Activated naive CD4-positive, alpha-beta T cell treated with Interleukin-2 at 50 U/mL for 16 hours (primary cell): ENCODE results near the gene LASP1.

Source experiments
- DNase-seq: peaks from one replicate; pipeline ENCODE4 v3.0.0-alpha.2; 2020

Gene LASP1

DNA sequence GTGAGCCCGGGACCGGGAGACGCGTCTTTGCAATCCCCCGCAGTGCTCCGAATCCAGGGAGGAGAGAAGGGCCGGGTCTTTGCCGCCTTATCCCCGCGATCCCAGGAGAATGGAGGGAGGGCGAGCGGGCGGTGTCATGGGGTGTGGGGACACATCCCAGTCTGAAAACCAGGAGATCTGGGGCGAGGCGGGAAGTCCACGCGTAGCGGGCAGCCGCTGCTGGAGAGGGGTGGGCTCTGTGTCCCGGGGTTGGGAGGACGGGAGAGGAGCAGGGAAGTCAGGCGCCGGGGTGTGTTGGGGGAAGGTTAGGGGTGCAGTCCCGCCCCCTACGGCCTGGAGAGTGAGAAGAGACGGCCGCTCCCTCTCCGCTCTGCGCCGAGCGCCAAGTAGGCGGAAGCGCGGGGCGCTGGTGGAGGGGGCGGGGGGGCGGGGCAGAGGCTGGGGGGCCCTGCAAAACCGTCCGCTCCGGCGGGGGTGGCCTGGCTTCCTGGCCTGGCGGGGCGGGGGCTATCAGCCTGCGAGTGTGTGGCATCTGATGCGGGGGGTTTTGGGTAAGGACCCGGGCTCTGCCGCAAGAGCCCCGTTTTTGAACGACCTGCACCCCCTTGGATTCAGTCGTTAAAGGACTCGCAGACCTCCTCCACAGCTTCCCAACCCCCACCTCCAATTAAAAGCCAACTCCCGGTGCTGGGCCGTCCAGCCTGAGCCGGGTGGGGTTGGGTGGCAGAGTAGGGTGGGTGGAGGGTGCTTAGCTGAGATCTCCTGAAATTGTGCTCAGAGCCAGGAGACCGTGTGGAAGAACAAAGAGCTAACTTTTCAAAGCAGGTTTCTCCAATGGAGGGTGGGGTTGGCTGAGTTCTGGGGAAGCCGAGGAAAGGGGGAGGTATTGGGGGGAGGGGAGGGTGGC, 654 bp downstream of the LASP1 start:
- peak; percentile 71 for DNase-seq

DNA sequence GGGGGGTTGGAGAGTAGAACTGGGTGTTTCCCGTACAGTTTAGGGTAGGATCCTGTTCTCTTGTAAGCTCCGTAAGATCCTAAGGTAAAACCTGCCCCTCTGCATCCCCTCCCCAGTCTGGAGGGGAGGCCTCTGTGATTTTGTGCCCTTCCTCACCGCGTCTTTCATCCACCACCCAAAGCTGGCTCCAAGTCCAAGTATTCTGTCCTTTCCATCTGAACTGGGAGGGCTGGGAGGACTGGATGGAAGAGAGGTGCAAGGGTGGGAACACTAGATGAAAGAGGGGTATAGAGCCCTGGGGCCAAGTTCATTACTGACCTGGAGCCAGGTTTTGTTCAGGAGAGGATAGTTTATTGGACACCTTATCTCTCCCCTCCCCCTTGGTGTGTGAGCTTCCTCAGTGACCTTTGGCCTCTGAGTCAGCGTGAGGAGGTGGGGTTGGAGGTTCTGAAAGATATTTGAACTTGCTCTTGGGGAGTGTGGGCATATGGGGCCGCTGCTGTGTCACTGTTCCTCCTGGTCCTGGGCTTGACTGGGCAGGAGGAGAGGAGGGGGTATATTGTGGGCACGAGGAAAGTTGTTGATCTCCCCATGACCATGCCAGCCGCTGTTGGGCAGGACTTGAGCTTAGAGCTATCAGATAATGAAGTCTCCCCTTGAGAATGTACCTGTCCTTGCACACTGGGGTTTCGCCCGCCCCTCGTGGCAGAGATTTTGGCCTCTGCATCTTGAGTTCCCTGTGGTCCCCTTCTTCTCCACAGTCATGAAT, 1.6 kb downstream of the LASP1 start:
- peak; percentile 82 for DNase-seq

DNA sequence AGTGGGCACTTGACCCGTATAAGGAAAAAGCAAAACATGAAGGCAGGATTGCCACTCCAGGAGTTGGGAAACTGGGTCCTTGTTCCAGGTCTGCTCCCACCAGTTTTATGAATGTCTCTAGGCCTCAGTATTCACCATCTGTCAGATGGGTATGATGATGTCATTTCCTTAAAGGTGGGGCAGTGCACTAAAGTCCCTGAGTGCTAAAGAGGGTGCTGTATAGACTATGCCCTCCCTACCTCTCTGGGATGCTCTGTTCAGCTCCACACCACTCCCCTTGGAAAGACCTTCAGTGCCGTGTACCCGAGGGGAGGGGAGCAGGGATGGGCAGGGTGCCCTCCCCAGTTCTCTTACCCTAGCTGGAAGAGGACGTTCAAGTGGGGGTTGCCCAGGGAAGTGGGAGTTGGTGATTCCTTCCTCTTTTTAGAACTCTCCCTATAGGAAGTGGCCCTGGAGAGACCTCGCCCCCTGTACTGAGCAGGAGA, 2.2 kb downstream of the LASP1 start:
- no peak for DNase-seq

DNA sequence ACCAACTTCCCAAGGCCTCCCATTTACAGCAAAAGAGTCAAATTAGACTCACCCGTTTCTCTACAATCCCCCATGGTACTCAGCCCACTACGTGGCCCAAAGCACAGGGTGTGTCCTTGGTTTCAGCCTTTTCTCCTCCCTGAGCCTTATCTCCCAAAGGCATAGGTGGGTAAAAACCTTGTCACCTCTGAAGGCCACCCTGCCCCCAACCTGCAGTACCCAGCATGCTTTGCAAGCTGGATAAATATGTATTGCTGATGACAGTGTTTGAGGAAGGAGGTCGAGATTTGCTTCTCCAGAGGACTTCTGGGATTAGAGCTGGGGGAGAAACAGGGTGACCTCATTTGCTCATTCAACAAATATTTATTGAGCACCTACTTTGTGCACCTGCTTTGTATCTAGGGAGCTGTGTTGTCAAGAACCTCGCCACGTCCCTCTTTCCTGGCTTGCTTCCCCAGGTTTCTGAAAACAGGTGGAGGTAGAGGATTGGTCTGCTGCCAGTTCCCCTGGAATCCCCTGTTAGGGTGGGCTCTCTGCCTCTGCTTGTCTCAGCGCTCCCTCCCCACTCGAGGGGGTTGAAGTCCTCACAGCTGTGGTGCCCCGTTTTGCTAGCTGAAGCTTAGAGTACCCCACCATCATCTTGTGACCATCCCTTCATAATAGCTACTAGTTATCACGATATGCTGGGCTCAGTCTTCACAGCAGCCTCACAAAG, 3.0 kb downstream of the LASP1 start:
- DNase-seq: no peak

DNA sequence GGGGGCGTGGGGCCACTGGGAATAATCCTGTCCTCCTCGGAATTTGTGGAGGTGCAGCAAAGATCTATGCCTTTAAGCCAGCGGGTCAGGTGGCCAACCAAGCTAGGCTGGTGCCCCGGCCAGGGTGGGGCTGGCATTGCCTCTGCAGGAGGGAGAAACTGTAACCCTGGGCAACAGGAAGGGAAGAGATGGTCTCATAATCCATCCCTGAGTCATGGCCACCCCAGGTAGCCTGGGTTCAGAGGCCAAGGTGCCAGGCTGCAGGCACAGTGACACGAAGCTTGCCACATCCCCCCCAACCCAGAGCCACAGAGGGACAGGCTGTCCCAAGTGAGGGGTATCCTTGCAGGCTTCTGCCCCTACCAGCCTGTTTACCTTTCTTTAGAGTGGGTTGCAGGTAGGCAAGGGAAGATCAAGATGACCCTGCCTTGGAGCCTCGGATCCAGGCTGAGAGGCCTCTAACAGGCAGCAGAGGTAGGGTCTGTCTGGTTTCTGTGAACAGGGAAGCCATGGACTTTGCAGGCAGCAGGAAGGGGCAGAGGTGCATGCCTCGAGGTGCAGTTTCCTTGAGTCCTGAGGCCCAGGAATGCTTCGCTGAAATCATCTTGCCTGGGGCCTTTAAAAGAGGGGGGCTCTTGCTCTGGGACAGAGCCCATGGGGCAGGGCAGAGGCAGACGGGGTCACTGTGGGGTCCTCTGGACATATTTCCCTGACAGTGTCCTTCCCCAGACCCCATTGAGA, 4.0 kb downstream of the LASP1 start:
- DNase-seq: no peak

DNA sequence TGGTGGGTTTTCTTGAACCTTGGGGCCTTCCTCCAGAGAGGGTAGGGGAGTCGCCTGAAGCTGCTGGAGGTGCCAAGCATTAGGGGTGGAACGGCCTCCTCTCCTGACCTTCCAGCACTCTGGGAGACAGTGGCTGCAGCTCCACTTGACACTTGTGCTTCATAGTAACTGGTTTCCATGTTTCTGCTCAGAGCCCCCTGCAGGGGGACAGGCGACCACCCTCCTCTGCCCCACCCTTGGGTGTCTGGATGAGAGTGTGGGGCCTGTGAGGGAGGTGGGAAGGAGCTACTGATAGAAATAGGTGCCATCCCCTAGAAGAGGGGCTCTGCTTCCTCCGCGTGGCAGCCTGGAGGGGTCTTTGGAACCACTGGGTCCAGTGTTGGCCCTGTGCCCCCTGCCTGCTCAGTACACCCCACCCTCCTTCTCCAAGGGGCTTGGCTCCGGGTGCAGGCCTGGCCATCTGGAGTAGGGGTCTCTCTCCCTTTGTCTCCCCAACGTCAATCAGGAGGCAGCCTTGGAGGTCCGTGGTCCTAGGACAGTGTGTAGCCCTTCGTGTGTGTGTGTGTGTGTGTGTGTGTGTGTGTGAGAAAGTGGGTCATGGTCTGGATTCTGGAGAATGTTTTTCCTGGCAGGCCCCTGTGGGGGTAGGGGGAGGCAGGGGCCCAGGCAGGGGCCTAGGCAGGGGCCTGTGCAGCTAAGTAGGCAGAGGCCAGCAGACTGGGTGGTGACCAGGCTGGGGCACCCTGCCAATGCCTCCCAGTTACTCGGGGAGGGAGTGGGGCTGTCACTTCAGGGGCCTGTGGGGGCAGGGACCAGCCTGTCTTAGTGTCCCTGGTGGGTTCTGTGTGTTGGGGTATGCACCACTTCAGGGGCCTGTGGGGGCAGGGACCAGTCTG, 4.9 kb downstream of the LASP1 start:
- no peak for DNase-seq

DNA sequence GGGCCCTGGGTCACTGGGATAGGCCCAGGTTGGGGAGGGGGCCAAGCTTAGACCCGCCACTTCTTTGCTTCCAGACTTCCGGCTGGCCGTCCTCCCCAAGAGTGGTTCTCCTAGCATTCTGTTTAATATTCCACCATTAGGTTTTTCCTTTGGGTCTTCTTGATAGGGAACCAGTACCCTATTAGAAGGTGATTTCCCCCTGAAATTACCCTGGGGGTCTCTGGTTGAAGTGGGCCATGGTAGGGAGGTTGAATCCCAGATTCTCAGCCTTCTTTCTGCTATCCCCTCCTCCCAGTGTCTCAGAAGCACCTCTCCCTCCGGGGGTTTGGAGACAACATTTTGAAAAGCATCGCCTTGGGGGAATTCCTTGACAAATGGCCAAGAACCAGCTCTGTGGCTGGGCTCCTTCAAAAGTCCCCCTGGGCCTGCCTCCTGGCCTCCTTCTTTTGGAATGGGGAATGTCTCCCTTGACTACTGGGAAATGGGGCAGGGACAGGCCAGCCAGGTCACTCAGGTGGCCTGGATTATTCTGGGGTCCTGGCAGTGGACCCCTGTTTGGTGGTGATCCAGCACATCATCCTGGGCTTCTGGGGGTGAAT, 5.7 kb downstream of the LASP1 start:
- no peak for DNase-seq

DNA sequence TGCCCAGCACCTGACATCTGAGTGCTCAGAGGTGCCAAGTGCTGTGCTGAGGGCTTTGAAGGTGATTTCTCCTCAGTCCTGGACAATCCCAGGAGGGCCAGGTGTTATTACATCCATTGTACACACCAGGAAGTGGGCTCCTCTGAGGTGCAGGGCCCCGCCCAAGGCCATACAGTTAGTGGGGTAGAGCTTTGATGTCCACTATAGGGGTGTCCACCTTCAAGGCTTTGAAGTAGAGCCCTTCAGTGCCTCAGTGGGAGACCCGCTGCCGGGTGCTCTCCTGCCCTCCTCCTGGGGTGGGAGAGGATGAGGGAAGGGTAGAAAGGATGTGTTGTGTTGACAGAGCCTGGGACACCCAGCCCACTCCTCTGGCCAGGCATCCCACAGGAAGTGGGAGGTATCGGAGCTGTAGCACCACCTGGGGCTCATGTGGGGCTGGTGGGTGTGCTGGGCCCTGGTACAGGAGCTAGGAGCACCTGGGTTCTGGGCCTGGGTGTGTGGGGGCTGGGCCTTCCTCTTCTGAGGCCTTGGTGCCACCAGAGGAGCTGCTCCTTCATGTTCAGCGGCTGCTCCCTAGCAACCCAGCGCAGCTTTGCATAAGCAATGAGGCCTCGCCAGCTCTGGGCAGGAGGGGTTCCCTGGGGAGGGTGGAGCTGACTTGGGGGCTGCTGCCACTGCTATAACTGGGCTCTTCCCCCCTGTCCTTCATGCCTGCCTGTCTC, 7.4 kb downstream of the LASP1 start:
- no peak for DNase-seq

DNA sequence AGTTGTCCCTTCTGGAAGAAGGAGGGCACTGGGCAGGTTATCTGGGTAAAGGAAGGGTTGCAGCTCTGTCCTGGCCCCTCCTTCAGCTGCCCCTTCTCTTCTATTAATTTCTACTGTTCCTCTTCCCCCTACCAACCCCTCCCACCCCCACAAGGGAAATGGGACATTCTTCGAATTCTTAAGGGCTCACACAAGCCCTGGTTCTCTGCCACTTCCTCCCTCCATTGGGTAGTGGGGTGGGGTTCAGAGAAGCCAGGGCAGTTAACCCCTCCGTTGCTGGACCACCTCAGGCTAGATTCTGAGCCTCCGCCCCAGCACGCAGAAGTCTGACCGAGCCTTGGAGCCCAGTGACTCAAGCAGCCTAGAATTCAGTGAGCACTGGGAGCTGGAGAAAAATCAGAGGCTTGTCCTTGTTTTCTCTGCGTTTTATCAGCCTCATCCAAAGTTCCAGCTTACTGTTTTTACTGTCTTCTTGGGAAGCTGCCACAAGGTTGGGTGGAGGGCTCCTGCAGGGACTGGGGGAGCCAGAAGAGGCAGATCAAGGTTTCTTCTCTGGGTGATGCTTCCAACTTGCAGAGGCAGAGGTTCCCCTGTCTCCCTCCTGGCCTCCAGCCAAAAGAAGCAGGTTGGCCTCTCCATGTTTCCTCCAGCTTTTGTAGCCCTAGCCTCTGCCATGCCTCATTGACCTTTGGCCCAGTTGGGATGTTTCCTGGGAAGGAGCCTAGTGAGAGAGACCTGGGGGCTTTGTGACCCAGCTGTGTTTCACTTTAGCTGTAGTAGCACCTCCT, 10.2 kb downstream of the LASP1 start:
- no peak for DNase-seq

DNA sequence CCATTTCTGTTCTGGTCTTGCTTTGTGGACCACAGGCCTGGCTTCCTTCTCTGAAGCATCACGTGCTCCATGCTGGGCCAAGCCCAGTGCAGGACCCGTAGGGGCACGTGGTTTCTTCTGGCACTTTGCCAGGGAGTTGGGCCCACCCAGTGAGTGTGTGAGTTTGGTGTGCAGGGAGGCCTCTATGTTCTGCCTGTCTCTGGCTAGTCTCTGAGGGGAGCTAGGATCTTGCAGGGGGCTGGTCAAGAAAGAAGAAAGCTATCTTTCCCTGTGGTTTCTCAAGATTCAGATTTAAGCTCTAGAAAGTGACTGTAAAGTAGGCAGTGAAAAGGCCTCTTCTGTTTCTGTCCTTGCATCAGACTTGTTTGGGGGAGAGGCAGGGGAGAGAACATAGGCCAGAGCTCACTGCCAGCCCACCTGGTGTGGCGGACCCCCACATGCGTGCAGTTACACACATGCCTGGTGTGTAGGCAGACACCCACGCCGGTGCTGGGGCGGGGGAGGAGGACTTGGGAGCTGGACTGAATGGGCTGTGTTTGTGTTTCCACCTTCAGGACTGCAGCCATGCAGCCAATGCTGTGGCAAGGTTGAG, 11.8 kb downstream of the LASP1 start:
- DNase-seq: peak; percentile 38

DNA sequence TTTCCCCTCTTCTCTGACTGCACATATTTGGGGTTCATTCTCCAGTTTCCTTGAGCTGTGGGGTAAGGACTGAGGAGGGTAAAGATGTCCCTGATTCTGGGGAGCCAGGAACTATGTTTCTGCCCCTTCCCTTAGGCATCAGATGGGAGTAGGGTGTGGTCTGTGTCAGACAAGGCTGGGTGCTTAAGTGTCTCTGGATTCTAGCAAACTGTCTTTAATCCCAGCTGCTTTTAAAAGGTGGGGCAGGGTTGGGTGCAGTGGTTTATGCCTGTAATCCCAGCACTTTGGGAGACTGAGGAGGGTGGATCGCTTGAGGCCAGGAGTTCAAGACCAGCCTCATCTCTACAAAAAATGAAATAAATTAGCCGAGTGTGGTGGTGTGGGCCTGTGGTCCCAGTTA, 13.0 kb downstream of the LASP1 start:
- DNase-seq: no peak

DNA sequence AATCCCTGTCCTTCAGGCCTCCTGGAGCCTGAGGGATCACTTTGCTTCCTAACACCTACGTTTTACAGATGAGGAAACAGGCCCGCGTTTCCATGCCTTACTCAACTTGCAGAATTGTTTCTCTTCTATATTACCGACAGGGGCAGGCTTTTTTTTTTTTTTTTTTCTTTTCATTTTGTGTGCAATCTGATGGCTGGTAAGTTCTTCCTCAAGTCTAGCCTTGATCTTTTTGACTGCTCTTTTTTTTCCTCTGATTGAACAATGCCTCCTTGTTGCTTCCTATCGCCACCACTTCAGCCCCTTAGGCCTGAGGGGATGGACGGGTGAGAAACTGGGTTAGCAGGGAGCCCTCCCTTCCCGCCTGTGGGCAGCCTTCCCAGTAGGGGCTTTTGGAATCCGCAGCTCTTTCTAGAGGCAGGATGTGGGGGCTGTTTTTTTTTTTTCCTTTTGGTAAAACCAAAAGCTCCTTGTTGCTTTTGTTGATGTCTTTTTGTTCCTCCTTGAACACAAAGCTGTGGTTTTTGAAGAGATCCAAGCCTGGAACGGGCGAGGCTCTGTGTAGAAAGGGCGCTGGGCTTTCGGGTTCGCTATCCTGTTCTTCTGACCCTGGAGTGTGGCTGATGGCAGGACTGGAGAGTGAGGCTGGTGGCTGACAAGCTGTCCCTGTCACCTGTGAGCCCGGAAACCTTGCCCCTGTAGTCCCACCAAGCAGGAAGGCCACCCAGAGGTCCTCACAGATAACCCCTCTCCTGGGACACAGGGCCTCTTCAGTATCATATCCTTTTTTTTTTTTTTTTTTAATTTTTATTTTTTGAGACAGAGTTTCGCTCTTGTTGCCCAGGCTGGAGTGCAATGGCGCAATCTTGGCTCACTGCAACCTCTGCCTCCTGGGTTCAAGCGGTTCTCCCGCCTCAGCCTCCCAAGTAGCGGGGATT, 14.0 kb downstream of the LASP1 start:
- no peak for DNase-seq

DNA sequence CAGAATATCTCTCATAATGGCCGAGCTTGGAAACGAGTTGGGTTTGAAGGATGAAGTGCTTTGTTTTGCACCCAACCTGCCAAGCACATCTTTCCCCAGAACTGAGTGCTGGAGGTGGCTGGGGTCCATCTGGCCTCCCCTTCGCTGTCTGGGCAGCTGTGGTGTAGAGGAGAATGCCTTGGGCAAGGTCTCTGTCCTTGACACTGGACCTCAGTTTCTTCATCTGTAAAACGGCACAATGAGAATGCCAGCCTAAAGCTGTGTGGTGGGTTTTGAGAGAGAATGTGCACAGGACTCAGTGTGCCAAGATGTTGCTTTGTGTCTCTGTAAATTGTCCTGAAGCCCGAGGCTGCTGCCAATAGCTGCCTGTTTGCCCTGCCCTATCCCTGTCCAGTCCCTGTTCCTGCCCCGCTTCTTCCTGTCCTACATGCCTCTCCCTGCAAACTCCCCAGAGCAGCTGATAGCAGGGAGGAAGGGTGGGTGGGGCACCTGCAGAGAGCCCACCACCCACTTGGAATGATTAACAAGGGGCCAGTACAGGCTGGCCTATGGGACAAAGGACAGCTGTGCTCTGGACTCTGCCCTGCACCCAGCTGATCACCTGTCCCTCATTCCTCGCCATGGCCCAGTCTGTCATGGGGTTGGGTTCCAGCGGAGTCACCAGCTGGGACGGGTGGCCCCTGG, 15.3 kb downstream of the LASP1 start:
- no peak for DNase-seq

DNA sequence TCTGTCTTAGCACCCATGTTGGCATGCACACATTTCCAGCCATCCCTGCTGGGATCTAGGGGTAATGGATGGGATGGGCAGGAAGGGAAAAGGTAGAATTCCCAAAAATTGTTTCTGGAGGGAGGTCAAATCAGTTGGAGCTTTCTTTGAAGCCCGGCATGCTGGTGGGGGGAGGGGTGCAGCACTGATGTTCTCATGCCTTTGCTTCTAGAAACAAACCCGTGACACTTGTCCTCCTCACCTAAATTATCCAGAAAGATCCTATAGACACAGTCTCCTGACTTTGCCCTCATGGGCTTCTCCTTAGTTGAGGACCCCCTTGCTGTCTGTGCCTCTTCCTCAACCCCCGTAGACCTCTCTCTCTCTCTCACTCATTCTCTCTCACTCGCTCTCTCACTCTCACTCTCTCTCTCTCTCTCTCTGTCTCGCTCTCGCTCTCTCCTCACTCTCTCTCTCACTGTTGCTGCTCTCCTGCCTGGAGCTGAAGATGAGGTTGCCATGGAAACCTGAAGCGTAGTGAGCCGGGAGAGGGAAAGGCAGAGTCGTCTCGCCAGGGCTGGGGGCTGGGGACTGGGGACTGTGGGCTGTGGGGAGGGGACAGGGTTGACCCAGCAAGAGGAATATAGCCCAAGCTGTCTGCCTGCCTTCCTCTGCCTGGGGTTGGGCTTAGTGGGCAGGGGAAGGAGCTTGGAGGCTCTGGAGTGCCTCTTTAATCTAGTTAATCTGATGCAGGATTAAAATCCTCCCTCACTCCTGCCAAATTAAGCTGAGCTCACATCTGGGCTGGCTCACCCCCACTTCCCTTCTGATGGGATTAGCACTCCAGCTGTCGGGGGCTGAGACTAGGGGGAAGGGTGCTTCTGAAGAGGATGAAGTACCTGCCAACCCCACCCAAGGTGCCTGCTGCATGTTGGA, 16.1 kb downstream of the LASP1 start:
- no peak for DNase-seq

DNA sequence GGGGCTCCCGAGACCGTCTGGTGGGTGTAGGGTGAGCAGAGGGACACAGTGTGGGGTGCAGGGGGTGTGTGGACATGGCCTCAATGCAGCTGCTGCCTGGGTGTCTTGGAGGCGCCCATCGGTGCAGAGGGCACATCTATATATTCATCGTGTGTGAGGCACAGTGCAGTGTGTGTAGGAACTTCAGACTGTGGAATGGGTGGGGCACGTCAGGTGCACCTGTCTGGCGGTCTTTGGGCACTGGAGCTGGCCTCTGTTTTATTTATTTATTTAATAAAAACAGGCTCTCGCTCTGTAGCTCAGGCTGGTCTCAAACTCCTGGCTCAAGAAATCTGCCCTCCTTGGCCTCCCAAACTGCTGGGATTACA, 16.8 kb downstream of the LASP1 start:
- DNase-seq: no peak

DNA sequence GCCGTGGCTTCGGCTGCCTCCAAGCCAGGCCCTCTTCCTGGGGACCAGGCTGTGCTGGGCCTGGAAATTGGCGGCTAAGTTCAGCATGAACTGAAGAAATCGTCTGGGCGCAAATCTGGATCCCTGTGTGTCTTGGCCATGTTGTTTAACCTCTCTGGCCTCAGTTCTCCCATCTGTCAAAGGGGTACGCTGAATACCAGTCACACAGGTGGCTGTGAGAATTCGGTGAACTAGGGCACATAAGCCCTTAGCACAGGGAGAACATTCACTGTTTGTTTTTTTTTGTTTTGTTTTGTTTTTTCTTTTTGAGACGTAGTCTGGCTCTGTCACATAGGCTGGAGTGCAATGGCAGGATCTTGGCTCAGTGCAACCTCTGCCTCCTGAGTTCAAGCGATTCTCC, 19.0 kb downstream of the LASP1 start:
- DNase-seq: no peak
